ENCODE measurements around the gene ASGR2.
"Not testable (repeated sequence)": the region's sequence is repeated elsewhere in the genome, so short reads cannot be mapped to it uniquely, and the experiment has no call there.

The ASGR2 gene, protein sequence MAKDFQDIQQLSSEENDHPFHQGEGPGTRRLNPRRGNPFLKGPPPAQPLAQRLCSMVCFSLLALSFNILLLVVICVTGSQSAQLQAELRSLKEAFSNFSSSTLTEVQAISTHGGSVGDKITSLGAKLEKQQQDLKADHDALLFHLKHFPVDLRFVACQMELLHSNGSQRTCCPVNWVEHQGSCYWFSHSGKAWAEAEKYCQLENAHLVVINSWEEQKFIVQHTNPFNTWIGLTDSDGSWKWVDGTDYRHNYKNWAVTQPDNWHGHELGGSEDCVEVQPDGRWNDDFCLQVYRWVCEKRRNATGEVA

GRCh38 chr17:7114241-7114874 is at the start of gene ASGR2:
Gene ASGR2 (minus strand): TSS chr17:7114822. CDS start chr17:7114240, 582 bp downstream.
- DNase-seq: no peak

DNA sequence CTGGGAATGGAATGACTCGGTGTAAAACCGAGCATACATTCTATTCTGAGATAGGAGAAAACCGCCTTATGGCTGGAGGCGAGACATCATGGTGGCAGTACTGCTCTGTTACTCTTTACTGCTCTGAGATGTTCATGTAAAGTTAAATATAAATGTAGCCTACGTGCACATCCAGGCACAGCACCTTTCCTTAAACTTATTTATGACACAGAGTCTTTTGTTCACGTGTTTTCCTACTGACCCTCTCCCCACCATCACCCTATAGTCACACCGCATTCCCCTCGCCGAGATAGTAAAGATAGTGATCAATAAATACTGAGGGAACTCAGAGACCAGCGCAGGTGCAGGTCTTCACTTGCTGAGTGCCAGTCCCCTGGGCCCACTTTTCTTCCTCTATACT is 44.9 kb upstream of the ASGR2 start:
- DNase-seq: not testable (repeated sequence)

- DNase-seq: not testable (repeated sequence)
Observed at GRCh38 chr17:7158424-7158823, 43.8 kb upstream of the ASGR2 start.

DNA sequence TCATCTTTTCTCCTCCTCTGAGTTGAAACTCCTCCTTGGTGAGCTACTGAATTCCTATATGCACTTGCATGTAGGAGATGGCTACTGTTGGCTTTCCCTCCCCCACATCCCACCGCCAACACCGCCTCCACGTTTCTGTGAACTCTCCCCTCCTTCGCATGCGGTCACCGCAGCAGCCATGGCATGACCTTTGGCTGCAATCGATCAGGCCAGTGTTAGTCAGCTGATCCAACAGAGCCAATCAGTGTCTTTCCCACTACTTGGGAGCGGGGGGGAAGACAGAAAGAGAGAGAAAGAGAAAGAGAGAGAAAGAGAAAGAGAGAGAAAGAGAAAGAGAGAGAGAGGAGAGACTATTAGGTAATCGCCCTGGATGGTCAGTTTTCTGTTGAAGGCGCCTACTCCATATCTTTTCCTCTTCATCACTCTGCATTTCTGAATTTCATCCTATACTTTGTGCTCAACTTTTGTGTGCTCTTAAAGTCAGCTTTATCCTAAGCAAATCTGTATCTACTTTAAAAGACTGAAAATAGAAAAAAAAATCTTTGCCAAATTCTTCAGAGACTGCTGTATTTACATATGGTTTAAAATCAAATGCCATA is 41.8 kb upstream of the ASGR2 start:
- no peak for DNase-seq

GRCh38 chr17:7147772-7148171 is 33.1 kb upstream of the ASGR2 start:
- DNase-seq: peak; percentile 36

GRCh38 chr17:7146115-7146514 is 31.5 kb upstream of the ASGR2 start:
- DNase-seq: no peak

DNA sequence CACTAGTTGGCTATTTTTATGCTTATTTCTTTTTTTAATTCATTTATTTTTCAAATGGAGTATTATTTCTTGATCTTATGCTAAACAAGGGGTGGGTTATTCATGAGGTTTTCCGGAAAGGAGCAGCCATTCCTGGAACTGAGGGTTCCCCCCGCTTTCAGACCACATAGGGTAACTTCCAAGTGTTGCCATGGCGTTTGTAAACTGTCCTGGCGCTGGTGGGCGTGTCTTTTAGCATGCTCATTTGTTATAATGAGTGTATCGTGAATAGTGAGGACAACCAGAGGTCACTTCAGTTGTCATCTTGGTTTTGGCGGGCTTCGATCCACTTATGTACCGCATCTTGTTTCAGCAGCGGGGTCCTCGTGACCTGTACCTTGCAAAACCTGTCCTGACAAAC is 29.6 kb upstream of the ASGR2 start:
- DNase-seq: no peak

DNA sequence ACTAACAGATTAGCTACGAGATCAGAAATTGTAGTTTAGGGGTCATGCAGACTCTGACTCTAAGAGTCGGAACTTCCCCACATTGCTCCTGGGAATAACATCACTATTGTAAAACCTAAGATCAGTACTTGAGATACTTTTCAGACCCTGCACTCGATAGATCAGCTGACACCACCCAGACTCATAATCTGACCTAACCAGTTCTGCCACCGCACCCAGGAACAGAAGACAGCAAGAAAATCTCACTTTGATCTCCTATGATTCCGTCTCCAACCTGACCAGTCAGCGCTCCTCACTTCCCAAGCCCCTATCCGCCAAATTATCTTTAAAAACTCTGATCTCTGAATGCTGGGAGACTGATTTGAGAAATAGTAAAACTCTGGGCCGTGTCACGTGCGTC is 27.2 kb upstream of the ASGR2 start:
- no peak for DNase-seq

GRCh38 chr17:7139400-7139799 is 24.8 kb upstream of the ASGR2 start:
- no peak for DNase-seq

DNA sequence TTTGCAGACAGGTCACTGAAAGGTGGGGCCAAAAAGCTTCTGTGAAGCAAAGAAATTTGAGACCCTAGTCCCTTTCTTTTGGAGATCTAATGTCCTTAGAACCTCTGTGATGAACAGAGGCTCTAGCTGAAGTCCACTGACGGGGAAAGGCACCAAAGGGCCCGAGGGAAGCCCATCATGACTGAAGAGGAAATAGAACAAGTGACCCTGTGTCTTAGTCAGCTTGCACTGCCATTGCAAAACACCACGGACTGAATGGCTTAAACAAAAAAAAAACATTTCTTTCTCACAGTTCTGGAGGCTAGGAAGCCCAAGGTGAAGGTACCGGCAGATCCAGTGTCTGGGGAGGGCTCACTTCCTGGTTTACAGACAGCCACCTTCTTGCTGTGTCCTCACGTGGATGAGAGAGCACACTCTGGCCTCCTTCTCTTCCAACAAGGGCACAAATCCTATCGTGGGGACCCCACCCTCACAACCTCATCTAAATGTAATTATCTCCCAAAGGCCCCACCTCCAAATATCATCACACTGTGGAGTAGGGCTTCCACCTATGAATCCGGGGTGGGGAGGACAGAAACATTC is 24.3 kb upstream of the ASGR2 start:
- no peak for DNase-seq

GRCh38 chr17:7137171-7137943 is 22.7 kb upstream of the ASGR2 start:
- DNase-seq: peak; percentile 15

GRCh38 chr17:7136266-7136877 is 21.8 kb upstream of the ASGR2 start:
- DNase-seq: peak; percentile 68

DNA sequence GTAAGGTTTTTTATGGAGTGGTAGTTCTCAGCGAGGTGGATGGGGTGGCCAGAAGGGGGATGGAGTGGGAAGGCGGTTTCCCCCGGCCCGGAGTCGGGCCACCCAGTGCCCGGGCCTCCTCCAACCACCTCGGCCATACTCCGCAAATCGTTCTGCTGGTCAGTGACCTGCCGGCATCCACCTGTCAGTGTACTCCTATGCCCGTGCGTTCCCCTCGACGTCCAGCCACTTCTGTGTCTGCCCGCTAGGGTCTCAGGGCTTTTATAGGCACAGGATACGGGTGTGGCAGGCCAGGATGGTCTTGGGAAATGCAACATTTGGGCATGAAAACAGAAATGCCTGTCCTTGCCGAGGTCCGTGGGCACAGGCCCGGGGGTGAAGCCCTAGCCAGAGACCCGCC is 19.3 kb upstream of the ASGR2 start:
- DNase-seq: no peak

DNA sequence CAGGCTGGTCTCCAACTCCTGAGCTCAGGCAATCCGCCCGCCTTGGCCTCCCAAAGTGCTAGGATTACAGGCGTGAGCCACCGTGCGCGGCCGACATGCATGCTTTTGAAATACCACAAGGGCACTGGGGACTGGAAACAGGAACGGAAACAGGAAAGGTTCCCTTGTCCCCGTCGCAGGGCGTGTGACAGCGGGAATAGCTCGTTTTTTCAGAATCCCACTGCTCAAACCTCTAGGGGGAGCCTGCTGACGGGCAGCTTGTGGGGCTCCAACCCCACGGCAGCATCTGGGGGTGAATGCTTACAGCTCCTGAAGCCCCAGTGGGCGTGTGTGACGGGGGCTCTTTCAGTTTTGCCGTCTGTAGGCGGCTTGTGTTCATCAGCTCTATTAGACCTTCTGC is 18.8 kb upstream of the ASGR2 start:
- peak; percentile 32 for DNase-seq

GRCh38 chr17:7132511-7133094 is 18.0 kb upstream of the ASGR2 start:
- peak; percentile 54 for DNase-seq

DNA sequence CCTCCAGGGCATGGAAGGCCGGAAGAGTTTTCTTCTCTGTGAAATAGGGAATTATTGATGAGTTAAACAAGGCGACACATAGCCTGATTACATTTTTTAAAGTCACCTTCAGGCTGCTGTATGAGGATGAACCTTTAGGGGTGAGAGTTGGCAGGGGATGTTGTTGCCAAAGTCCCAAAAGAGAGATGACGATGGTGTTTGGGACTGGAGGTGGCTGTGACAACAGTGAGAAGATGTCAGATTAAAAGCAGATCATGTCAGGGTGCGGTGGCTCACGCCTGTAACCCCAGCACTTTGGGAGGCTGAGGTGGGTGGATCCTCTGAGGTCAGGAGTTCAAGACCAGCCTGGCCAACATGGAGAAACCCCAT is 16.8 kb upstream of the ASGR2 start:
- DNase-seq: no peak

GRCh38 chr17:7130621-7131422 is 16.2 kb upstream of the ASGR2 start:
- no peak for DNase-seq

- DNase-seq: no peak
Observed at GRCh38 chr17:7129311-7129710, 14.7 kb upstream of the ASGR2 start.

DNA sequence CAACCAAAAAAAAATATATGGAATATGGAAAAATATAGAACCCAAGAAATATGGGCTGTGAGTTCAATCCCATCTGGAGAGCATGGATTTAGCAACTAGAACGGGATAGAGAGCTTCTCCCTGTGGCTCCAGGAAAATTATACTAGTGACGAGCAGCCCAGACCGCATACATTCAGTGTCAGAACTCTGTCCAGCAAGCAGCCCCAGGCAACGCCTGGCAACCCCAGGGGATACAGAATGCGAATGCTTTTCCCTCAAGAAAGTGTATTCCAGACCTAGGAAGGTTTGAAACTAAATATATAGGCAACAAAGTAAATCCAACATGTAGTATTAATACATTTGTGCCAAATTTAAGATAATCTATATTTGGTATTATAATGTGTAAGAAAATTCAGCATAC is 13.5 kb upstream of the ASGR2 start:
- no peak for DNase-seq

DNA sequence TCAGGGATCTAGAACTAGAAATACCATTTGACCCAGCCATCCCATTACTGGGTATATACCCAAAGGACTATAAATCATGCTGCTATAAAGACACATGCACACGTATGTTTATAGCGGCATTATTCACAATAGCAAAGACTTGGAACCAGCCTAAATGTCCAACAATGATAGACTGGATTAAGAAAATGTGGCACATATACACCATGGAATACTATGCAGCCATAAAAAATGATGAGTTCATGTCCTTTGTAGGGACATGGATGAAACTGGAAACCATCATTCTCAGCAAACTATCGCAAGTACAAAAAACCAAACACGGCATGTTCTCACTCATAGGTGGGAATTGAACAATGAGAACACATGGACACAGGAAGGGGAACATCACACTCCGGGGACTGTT is 12.9 kb upstream of the ASGR2 start:
- DNase-seq: not testable (repeated sequence)

GRCh38 chr17:7126386-7126785 is 11.8 kb upstream of the ASGR2 start:
- DNase-seq: not testable (repeated sequence)

Data from RPMI8226 (cell line).